ENCODE measurements around the gene GPR137. TPM values are rescaled to one million over a fixed set of nuclear protein-coding genes. Genes with fewer than 3 reads are reported as not detected.

GPR137 gene, protein sequence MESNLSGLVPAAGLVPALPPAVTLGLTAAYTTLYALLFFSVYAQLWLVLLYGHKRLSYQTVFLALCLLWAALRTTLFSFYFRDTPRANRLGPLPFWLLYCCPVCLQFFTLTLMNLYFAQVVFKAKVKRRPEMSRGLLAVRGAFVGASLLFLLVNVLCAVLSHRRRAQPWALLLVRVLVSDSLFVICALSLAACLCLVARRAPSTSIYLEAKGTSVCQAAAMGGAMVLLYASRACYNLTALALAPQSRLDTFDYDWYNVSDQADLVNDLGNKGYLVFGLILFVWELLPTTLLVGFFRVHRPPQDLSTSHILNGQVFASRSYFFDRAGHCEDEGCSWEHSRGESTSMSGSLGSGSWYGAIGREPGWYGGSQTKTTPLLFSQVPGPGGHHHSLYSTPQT
- total RNA-seq, result 46.7 and 56.5 TPM in 2 replicates
- long read RNA-seq, partial matches to known transcripts, result 0 of 2 reads
- long read RNA-seq, other reads (novel, unspliced or antisense), result 2 of 2 reads

DNA sequence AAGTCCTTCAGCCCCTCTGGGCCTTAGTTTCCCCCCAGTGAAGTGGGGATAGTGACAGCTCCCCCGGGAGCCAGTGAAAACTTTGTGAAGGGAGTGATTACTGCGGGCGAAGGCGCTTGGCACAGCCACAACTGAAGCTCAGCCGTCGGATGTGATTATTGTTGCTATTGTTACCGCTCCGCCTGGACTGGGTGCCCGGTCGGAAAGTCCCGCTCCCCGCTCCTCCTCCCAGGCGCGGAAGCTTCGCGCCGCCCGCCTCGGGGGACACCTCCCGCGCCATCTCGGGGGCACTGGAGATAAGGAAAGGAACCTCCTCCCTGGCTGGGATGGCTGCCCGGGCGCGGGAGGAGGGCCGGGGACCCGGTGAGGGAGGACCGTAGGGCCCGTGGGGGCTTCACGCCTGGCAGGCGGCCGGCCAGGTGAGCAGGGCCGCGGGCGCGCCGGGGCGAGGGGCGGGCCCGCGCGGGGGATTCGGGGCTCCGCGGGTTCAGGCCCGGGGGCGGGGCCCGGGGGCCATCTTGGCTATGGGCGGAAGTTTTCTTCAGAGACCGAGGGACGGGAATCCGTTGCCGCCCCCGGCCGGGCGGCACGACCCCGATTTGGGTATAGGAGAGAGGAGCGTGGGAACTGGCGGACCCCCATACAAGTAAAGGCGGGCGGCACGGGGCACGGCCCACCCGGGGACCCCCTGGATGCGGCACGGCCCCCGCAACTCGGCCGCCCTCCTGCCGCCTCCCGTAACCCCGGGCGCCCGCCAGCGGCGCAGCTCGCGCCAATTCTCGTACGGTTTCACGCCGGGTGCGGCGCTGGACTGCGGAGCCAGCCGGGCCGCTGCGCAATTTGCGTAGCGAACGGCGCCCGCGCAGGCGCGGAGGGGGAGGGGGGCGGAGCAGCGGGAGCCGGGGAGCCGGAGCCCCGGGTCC, at the start of gene GPR137:
Gene GPR137, plus strand, starts transcription at position 887 of the 923 bp plus-strand sequence. CDS start 677 bp downstream, outside the sequence.
- Mint-ChIP-seq H3K27me3 (peaks cover 11% of the 10 kb centered on the region), H3K4me1 (ENCODE audit: low read depth) (peaks cover 7% of the 10 kb centered on the region), H3K36me3 (ENCODE audit: insufficient read depth) (peaks cover 4% of the 10 kb centered on the region), H3K9me3 (ENCODE audit: low read depth) (no peaks in the 10 kb centered on the region), H3K27ac (peak within 1 kb of the TSS; percentile 88), H3K4me3 (ENCODE audit: low read depth) (peak within 1 kb of the TSS; percentile 81)
- DNase-seq (ENCODE audit: low spot score, unreplicated experiment), result peak; percentile 84
- TF ChIP-seq, protein P1, sequence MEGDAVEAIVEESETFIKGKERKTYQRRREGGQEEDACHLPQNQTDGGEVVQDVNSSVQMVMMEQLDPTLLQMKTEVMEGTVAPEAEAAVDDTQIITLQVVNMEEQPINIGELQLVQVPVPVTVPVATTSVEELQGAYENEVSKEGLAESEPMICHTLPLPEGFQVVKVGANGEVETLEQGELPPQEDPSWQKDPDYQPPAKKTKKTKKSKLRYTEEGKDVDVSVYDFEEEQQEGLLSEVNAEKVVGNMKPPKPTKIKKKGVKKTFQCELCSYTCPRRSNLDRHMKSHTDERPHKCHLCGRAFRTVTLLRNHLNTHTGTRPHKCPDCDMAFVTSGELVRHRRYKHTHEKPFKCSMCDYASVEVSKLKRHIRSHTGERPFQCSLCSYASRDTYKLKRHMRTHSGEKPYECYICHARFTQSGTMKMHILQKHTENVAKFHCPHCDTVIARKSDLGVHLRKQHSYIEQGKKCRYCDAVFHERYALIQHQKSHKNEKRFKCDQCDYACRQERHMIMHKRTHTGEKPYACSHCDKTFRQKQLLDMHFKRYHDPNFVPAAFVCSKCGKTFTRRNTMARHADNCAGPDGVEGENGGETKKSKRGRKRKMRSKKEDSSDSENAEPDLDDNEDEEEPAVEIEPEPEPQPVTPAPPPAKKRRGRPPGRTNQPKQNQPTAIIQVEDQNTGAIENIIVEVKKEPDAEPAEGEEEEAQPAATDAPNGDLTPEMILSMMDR (IDR thresholded peaks at IDR 0.05; ENCODE audit: unreplicated experiment), result no peak

DNA sequence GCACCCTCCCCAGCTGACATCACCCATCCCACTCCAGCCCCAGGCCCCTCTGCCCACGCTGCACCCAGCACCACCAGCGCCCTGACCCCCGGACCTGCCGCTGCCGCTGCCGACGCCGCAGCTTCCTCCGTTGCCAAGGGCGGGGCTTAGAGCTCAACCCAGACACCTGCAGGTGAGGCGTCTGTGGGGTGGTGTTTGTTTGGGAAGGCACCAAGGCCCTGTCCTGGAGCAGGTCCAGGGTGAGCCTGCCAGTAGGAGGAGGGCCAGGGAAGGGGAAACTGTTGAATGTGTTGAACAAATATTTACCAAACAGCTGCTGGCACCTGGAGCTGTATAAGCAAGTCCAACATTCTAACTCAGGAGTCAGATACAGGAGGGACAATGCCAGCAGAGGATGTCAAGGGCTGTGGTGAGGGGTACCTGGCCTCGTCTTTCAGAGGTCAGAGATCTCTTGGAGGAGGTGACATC, 48.1 kb upstream of the GPR137 start:
- Mint-ChIP-seq H3K9me3 (ENCODE audit: low read depth) (no peaks in the 10 kb centered on the region), H3K27ac (peak overlapping the region; percentile 90)
- TF ChIP-seq, protein P1 (IDR thresholded peaks at IDR 0.05; ENCODE audit: unreplicated experiment), result no peak

DNA sequence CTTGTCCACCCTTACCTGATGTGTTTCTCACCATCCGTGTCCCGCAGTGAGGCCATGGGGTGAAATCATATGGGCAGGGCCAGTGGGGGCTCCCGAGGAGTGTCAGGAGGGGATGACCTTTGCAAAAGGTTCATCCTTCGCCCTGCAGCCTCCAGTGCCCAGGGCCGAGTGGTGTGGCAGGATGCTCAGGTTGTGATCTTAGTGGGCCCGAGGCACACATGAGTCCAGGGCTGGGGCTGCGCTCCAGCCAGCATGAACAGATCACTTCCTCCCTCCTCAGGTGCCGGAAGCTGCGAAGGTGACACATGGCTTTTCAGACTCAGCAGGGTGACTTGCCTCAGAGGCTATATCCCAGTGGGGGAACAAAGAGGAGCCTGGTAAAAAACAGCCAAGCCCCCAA, 47.6 kb upstream of the GPR137 start:
- H3K36me3 Mint-ChIP-seq (ENCODE audit: insufficient read depth), result peaks cover 4% of the 10 kb centered on the region
- no peak for DNase-seq (ENCODE audit: low spot score, unreplicated experiment)
- TF ChIP-seq, protein P1 (IDR thresholded peaks at IDR 0.05; ENCODE audit: unreplicated experiment), result no peak
- peak overlapping the region; percentile 90 for H3K27ac Mint-ChIP-seq
- no peaks in the 10 kb centered on the region for H3K9me3 Mint-ChIP-seq (ENCODE audit: low read depth)
- peak overlapping the region; percentile 53 for H3K4me3 Mint-ChIP-seq (ENCODE audit: low read depth)
- peaks cover 23% of the 10 kb centered on the region for H3K4me1 Mint-ChIP-seq (ENCODE audit: low read depth)
- H3K27me3 Mint-ChIP-seq, result no peaks in the 10 kb centered on the region

More for the DNA sequence above, 48.1 kb upstream of the GPR137 start:
- peaks cover 23% of the 10 kb centered on the region for H3K4me1 Mint-ChIP-seq (ENCODE audit: low read depth)
- H3K4me3 Mint-ChIP-seq (ENCODE audit: low read depth), result peak overlapping the region; percentile 53
- DNase-seq (ENCODE audit: low spot score, unreplicated experiment), result no peak
- no peaks in the 10 kb centered on the region for H3K27me3 Mint-ChIP-seq
- peaks cover 4% of the 10 kb centered on the region for H3K36me3 Mint-ChIP-seq (ENCODE audit: insufficient read depth)

DNA sequence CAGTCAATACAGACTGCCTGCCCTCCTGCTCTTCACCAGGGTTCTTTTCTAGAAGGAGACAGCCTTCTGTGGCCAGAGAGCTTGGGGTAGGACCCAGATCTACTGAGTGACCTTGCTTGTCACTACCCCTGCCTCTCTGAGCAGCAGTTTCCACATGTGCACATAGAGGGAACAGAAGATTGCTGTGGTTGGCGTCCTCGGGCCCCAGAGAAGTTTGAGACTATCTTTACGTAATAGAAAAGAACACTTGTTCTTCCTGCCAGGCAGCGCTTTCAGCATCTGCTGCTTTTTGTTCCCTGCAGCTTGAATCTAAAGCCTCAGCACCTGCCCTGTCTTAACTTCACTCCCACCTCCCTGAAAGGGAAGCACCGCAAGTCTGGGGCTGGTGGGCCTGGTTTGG, 46.6 kb upstream of the GPR137 start:
- DNase-seq (ENCODE audit: low spot score, unreplicated experiment), result no peak
- Mint-ChIP-seq H3K4me1 (ENCODE audit: low read depth) (peaks cover 23% of the 10 kb centered on the region), H3K27ac (peak overlapping the region; percentile 56), H3K36me3 (ENCODE audit: insufficient read depth) (peaks cover 8% of the 10 kb centered on the region), H3K27me3 (no peaks in the 10 kb centered on the region), H3K4me3 (ENCODE audit: low read depth) (peak overlapping the region; percentile 54), H3K9me3 (ENCODE audit: low read depth) (no peaks in the 10 kb centered on the region)
- TF ChIP-seq, protein P1 (IDR thresholded peaks at IDR 0.05; ENCODE audit: unreplicated experiment), result no peak

All from progenitor cell of endocrine pancreas (in vitro differentiated cells).